GM12801 (cell line): Measurements from ENCODE around the gene VSIG2.

Experiments
- TF ChIP-seq, protein P1 (sequence below): IDR thresholded peaks from one replicate; pipeline ENCODE4 v1.5.1; 2011; ENCODE audit warnings: control low read depth; ENCODE audit not compliant: insufficient read length; ENCODE audit errors: extremely low read depth

The VSIG2 gene

GRCh38 chr11:124707829-124708228 is 44.2 kb downstream of the VSIG2 start:
- TF ChIP-seq, protein P1, sequence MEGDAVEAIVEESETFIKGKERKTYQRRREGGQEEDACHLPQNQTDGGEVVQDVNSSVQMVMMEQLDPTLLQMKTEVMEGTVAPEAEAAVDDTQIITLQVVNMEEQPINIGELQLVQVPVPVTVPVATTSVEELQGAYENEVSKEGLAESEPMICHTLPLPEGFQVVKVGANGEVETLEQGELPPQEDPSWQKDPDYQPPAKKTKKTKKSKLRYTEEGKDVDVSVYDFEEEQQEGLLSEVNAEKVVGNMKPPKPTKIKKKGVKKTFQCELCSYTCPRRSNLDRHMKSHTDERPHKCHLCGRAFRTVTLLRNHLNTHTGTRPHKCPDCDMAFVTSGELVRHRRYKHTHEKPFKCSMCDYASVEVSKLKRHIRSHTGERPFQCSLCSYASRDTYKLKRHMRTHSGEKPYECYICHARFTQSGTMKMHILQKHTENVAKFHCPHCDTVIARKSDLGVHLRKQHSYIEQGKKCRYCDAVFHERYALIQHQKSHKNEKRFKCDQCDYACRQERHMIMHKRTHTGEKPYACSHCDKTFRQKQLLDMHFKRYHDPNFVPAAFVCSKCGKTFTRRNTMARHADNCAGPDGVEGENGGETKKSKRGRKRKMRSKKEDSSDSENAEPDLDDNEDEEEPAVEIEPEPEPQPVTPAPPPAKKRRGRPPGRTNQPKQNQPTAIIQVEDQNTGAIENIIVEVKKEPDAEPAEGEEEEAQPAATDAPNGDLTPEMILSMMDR = no peak

GRCh38 chr11:124700028-124700427 is 52.0 kb downstream of the VSIG2 start:
- TF ChIP-seq, protein P1 = no peak

GRCh38 chr11:124699547-124699946 is 52.5 kb downstream of the VSIG2 start:
- TF ChIP-seq, protein P1 = no peak
